Caco-2 (cell line): ENCODE measurements around the gene SFXN2. TPM values are rescaled to one million over a fixed set of nuclear protein-coding genes. Genes with fewer than 3 reads are reported as not detected.
A peak's percentile ranks its signal among the peaks of the same experiment; 100 is the strongest.
"Not testable (repeated sequence)": the region's sequence is repeated elsewhere in the genome, so short reads cannot be mapped to it uniquely, and the experiment has no call there.

ENCODE experiments used
- BruUV-seq: library from RNA; stranded (reverse); fragments of 400-500 nt; replicated peaks from 2 replicates; lab custom pipeline; 2021; lab: Mats Ljungman, UMichigan
- CTCF ChIA-PET: fragments of 300-600 bp; sonication (Branson Sonifier 250); formaldehyde crosslinking; loops from one replicate; lab custom pipeline; 2022; ENCODE audit warnings: antibody characterized with exemption; lab: Charles Lee
- POLR2A ChIA-PET: fragments of 300-600 bp; sonication (Branson Sonifier 250); formaldehyde crosslinking; loops from one replicate; lab custom pipeline; 2022; ENCODE audit warnings: antibody characterized with exemption; lab: Charles Lee
- DNase-seq, 2 experiments: peaks; one replicate each; pipeline versions ENCODE4 v3.0.0 to v3.0.0-alpha.2; 2020 to 2022
- H3K27me3 ChIP-seq: replicated peaks from 2 replicates; pipeline ENCODE4 v1.6.0; 2011; ENCODE audit warnings: low read length; ENCODE audit not compliant: control insufficient read depth, insufficient read depth
- H3K36me3 ChIP-seq: 2 replicates; pipeline ENCODE4 v1.5.1; 2011; ENCODE audit warnings: low read length; ENCODE audit not compliant: control insufficient read depth, insufficient read depth
- H3K4me1 ChIP-seq: fragments of 250-450 bp; sonication (Bioruptor Pico); 2 replicates; pipeline ENCODE4 v1.5.1; 2020; ENCODE audit warnings: mild to moderate bottlenecking
- H3K4me3 ChIP-seq: 2 replicates; pipeline ENCODE4 v1.5.1; 2011; ENCODE audit warnings: low read depth, mild to moderate bottlenecking, control low read depth, low read length
- H3K9me3 ChIP-seq: fragments of 250-450 bp; sonication (Bioruptor Pico); 2 replicates; pipeline ENCODE4 v1.5.1; 2020; ENCODE audit warnings: mild to moderate bottlenecking, moderate library complexity
- H3K27ac Mint-ChIP-seq: one replicate; pipeline ENCODE4 v1.8.0; 2022; ENCODE audit warnings: mixed read lengths; ENCODE audit not compliant: unreplicated experiment
- H3K27me3 Mint-ChIP-seq: one replicate; pipeline ENCODE4 v1.8.0; 2022; ENCODE audit warnings: mixed read lengths; ENCODE audit not compliant: insufficient read depth, unreplicated experiment
- H3K36me3 Mint-ChIP-seq: one replicate; pipeline ENCODE4 v1.8.0; 2022; ENCODE audit warnings: mild to moderate bottlenecking, mixed read lengths; ENCODE audit not compliant: insufficient read depth, unreplicated experiment
- H3K4me1 Mint-ChIP-seq: one replicate; pipeline ENCODE4 v1.8.0; 2022; ENCODE audit warnings: low read depth, mixed read lengths; ENCODE audit not compliant: unreplicated experiment
- H3K4me3 Mint-ChIP-seq: one replicate; pipeline ENCODE4 v1.8.0; 2022; ENCODE audit warnings: mild to moderate bottlenecking, moderate library complexity, mixed read lengths; ENCODE audit not compliant: unreplicated experiment
- H3K9me3 Mint-ChIP-seq: one replicate; pipeline ENCODE4 v1.8.0; 2022; ENCODE audit warnings: mixed read lengths; ENCODE audit not compliant: unreplicated experiment
- intact Hi-C: fragments of 100-400 bp; cut with micrococcal nuclease; formaldehyde crosslinking; loops from one replicate; pipeline ENCODE4 v1.10.0; 2022; ENCODE audit not compliant: unreplicated experiment
- total RNA-seq: library from RNA; stranded (reverse); gene quantifications from 2 replicates; pipeline ENCODE4 v1.2.3, GENCODE V29; 2022
- TF ChIP-seq, protein P1 (sequence below), 2 experiments: fragments of 200-600 bp in 1 of 2; IDR thresholded peaks; 1 replicate in 1 of 2; 2 replicates in 1 of 2; pipeline versions ENCODE4 v1.5.1 to v1.8.0; 2011 to 2022; ENCODE audit warnings: antibody characterized with exemption in 1 of 2, control low read depth in 1 of 2, inconsistent platforms in 1 of 2, low read depth in 1 of 2, low read length in 1 of 2, mild to moderate bottlenecking in 1 of 2, moderate library complexity in 1 of 2; ENCODE audit not compliant: insufficient read depth in 1 of 2, severe bottlenecking in 1 of 2, unreplicated experiment in 1 of 2

The SFXN2 gene
- total RNA-seq, 1 experiment from 2014 or later = 40.0 TPM

- peaks cover 18% of the 10 kb centered on the region for H3K4me1 ChIP-seq
- no peak overlapping the region for H3K27ac Mint-ChIP-seq
- no peaks in the 10 kb centered on the region for H3K9me3 ChIP-seq
- TF ChIP-seq, protein P1, sequence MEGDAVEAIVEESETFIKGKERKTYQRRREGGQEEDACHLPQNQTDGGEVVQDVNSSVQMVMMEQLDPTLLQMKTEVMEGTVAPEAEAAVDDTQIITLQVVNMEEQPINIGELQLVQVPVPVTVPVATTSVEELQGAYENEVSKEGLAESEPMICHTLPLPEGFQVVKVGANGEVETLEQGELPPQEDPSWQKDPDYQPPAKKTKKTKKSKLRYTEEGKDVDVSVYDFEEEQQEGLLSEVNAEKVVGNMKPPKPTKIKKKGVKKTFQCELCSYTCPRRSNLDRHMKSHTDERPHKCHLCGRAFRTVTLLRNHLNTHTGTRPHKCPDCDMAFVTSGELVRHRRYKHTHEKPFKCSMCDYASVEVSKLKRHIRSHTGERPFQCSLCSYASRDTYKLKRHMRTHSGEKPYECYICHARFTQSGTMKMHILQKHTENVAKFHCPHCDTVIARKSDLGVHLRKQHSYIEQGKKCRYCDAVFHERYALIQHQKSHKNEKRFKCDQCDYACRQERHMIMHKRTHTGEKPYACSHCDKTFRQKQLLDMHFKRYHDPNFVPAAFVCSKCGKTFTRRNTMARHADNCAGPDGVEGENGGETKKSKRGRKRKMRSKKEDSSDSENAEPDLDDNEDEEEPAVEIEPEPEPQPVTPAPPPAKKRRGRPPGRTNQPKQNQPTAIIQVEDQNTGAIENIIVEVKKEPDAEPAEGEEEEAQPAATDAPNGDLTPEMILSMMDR (IDR thresholded peaks at IDR 0.05; ENCODE audit: insufficient read depth in 1 of 2, low read depth in 1 of 2, low read length in 1 of 2, severe bottlenecking in 1 of 2, unreplicated experiment in 1 of 2) = no peak
- H3K9me3 Mint-ChIP-seq = no peaks in the 10 kb centered on the region
- BruUV-seq = no TSS peak
- H3K4me1 Mint-ChIP-seq = peaks cover 7% of the 10 kb centered on the region
- no peak overlapping the region for H3K4me3 Mint-ChIP-seq
- POLR2A ChIA-PET = no interaction called here
- H3K27me3 ChIP-seq = no peaks in the 10 kb centered on the region
- CTCF ChIA-PET = no interaction called here
- peaks cover 19% of the 10 kb centered on the region for H3K36me3 Mint-ChIP-seq
- no peak for DNase-seq
- no peaks in the 10 kb centered on the region; the same call in 1 of the 2 replicates for H3K36me3 ChIP-seq
- H3K4me3 ChIP-seq = no peak overlapping the region
- H3K27me3 Mint-ChIP-seq = no peaks in the 10 kb centered on the region
- intact Hi-C loops = loop anchor here (2.0 to 5.0 kb wide), 2 partner anchors 27 to 494 kb away; partner anchors contain the start of genes ARL3, GBF1 and SFXN2
Measured at GRCh38 chr10:102741726-102742237, 27.3 kb downstream of the SFXN2 start.

DNA sequence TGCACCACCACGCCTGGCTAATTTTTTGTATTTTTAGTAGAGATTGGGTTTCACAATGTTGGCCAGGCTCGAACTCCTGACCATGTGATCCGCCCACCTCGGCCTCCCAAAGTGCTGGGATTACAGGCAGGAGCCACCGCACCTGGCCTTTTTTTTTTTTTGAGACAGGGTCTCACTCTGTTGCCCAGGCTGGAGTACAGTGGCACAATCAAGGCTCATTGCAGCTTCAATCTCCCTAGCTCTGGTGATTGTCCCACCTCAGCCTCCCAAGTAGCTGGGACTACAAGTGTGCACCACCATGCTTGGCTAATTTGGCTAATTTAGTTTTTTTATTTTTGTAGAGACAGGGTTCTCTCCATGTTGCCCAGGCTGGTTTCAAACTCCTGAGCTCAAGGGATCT, 27.9 kb downstream of the SFXN2 start:
- intact Hi-C loops = loop anchor here (2.0 to 5.0 kb wide), 2 partner anchors 28 to 495 kb away; partner anchors contain the start of genes ARL3, GBF1 and SFXN2
- POLR2A ChIA-PET, DNase-seq, H3K27me3 ChIP-seq, H3K4me3 ChIP-seq, H3K36me3 ChIP-seq, CTCF ChIA-PET, H3K9me3 Mint-ChIP-seq, H3K27me3 Mint-ChIP-seq, BruUV-seq, H3K9me3 ChIP-seq, H3K4me1 Mint-ChIP-seq: not testable (repeated sequence)
- H3K36me3 Mint-ChIP-seq = peaks cover 19% of the 10 kb centered on the region
- H3K4me1 ChIP-seq = peaks cover 18% of the 10 kb centered on the region
- peak overlapping the region; percentile 74 for H3K27ac Mint-ChIP-seq
- H3K4me3 Mint-ChIP-seq = peak overlapping the region; percentile 75

DNA sequence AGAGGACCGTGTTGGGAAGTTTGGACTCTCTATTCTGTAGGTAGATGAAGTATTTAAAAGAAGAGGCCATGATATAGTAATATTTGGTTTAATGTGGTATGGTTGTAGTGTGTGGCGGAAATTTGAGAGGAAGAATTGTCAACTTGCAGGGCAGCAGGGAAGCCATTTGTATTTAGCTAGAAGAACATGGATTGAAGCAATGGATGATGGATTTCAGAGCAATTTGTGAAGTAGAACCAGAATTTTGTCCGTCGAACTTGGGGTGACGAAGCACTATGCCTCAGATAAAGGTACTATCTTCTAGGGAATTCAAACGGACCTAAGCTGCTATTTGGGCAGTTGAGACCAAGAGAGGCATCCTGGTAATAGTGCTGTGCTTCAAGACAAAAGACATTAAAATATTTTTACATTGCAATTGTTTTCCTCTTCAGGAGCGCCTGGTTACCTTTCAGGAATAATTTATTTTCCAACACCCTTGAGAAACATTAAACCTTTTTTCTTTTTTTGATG, 28.7 kb downstream of the SFXN2 start:
- no peak for DNase-seq
- ChIA-PET POLR2A (interaction anchor here (0.7 to 1.1 kb wide), 5 partner anchors 27 to 1051 kb away, joined by 3 to 7 read pairs (median 4); partner anchors contain the start of genes ARL3, AS3MT and SFXN2), CTCF (interaction anchor here (0.6 to 1.6 kb wide), 4 partner anchors 29 to 175 kb away, joined by 3 to 8 read pairs (median 6); partner anchors contain the start of genes ARL3 and SFXN2)
- H3K36me3 ChIP-seq = no peaks in the 10 kb centered on the region
- Mint-ChIP-seq H3K9me3 (no peaks in the 10 kb centered on the region), H3K27ac (peak overlapping the region; percentile 74), H3K4me1 (peaks cover 7% of the 10 kb centered on the region), H3K27me3 (no peaks in the 10 kb centered on the region), H3K36me3 (peaks cover 22% of the 10 kb centered on the region), H3K4me3 (peak overlapping the region; percentile 75)
- TF ChIP-seq, protein P1 (IDR thresholded peaks at IDR 0.05; ENCODE audit: insufficient read depth in 1 of 2, low read depth in 1 of 2, low read length in 1 of 2, severe bottlenecking in 1 of 2, unreplicated experiment in 1 of 2) = no peak
- H3K4me1 ChIP-seq = peaks cover 18% of the 10 kb centered on the region
- no TSS peak for BruUV-seq
- no peaks in the 10 kb centered on the region for H3K9me3 ChIP-seq
- intact Hi-C loops = loop anchor here (2.0 to 5.0 kb wide), 2 partner anchors 28 to 496 kb away; partner anchors contain the start of genes ARL3, GBF1 and SFXN2
- peak overlapping the region; percentile 22 for H3K4me3 ChIP-seq
- H3K27me3 ChIP-seq = no peaks in the 10 kb centered on the region
